Trophoblast cell (in vitro differentiated cells and primary cell): ENCODE data around the gene RGR.
A peak's percentile ranks its signal among the peaks of the same experiment; 100 is the strongest.

Experiments used
- DNase-seq, 2 donors: peaks; one replicate each; pipeline ENCODE4 v3.0.0-alpha.2; 2016
- H2AFZ ChIP-seq: 2 replicates; pipeline ENCODE4 v1.6.1; 2013; ENCODE audit warnings: low read length, moderate library complexity, mild to moderate bottlenecking; ENCODE audit not compliant: insufficient read depth, poor library complexity
- H2AK5ac ChIP-seq: 2 replicates; pipeline ENCODE4 v1.6.1; 2013; ENCODE audit warnings: mild to moderate bottlenecking, low read length
- H2BK120ac ChIP-seq: 2 replicates; pipeline ENCODE4 v1.6.1; 2013; ENCODE audit warnings: low read length, mild to moderate bottlenecking, moderate library complexity; ENCODE audit not compliant: insufficient read depth, poor library complexity
- H2BK12ac ChIP-seq: 2 replicates; pipeline ENCODE4 v1.6.1; 2013; ENCODE audit warnings: mild to moderate bottlenecking, low read length, moderate library complexity
- H2BK5ac ChIP-seq: 2 replicates; pipeline ENCODE4 v1.6.1; 2013; ENCODE audit warnings: low read length, low read depth, moderate library complexity, mild to moderate bottlenecking; ENCODE audit not compliant: poor library complexity
- H3K14ac ChIP-seq: 2 replicates; pipeline ENCODE4 v1.6.1; 2013; ENCODE audit warnings: mild to moderate bottlenecking, low read length
- H3K18ac ChIP-seq: 2 replicates; pipeline ENCODE4 v1.6.1; 2013; ENCODE audit warnings: mild to moderate bottlenecking, low read length
- H3K23ac ChIP-seq: 2 replicates; pipeline ENCODE4 v1.6.1; 2013; ENCODE audit warnings: low read length
- H3K27ac ChIP-seq: 2 replicates; pipeline ENCODE4 v1.5.1; 2013; ENCODE audit warnings: low read depth, mild to moderate bottlenecking, inconsistent platforms, low read length, moderate library complexity
- H3K27me3 ChIP-seq: 2 replicates; pipeline ENCODE4 v1.6.1; 2013; ENCODE audit warnings: inconsistent platforms, mild to moderate bottlenecking, low read length, moderate library complexity; ENCODE audit not compliant: insufficient read depth
- H3K36me3 ChIP-seq, 2 experiments: 1 replicate in 1 of 2; 2 replicates in 1 of 2; pipeline ENCODE4 v1.6.1; 2013; ENCODE audit warnings: low read length in 2 of 2, mild to moderate bottlenecking in 2 of 2, moderate library complexity in 1 of 2; ENCODE audit not compliant: insufficient read depth in 2 of 2, control insufficient read depth in 1 of 2
- H3K4ac ChIP-seq: 2 replicates; pipeline ENCODE4 v1.6.1; 2013; ENCODE audit warnings: low read depth, mild to moderate bottlenecking, low read length, moderate library complexity
- H3K4me1 ChIP-seq, 2 experiments: 1 replicate in 1 of 2; 2 replicates in 1 of 2; pipeline ENCODE4 v1.6.1; 2013; ENCODE audit warnings: low read length in 2 of 2, mild to moderate bottlenecking in 2 of 2, moderate library complexity in 1 of 2; ENCODE audit not compliant: insufficient read depth in 2 of 2, control insufficient read depth in 1 of 2
- H3K4me2 ChIP-seq: 2 replicates; pipeline ENCODE4 v1.6.1; 2013; ENCODE audit warnings: inconsistent platforms, mild to moderate bottlenecking, low read length, moderate library complexity
- H3K4me3 ChIP-seq: 2 replicates; pipeline ENCODE4 v1.5.1; 2013; ENCODE audit warnings: mild to moderate bottlenecking, low read depth, low read length, inconsistent platforms
- H3K79me1 ChIP-seq: one replicate; pipeline ENCODE4 v1.6.1; 2013; ENCODE audit warnings: low read length
- H3K79me2 ChIP-seq: 2 replicates; pipeline ENCODE4 v1.6.1; 2013; ENCODE audit warnings: low read length, mild to moderate bottlenecking; ENCODE audit not compliant: control insufficient read depth, insufficient read depth, poor library complexity
- H3K9ac ChIP-seq: 2 replicates; pipeline ENCODE4 v1.6.1; 2013; ENCODE audit warnings: mild to moderate bottlenecking, low read length
- H3K9me3 ChIP-seq: 2 replicates; pipeline ENCODE4 v1.6.1; 2013; ENCODE audit warnings: low read depth, mild to moderate bottlenecking, control low read depth, inconsistent platforms, low read length; ENCODE audit not compliant: insufficient read depth
- H4K12ac ChIP-seq: 2 replicates; pipeline ENCODE4 v1.6.1; 2013; ENCODE audit warnings: low read depth, mild to moderate bottlenecking, low read length, moderate library complexity
- H4K8ac ChIP-seq: 2 replicates; pipeline ENCODE4 v1.6.1; 2013; ENCODE audit warnings: low read depth, mild to moderate bottlenecking, low read length, moderate library complexity
- H4K91ac ChIP-seq: one replicate; pipeline ENCODE4 v1.6.1; 2013; ENCODE audit warnings: low read depth, mild to moderate bottlenecking, low read length, moderate library complexity
- WGBS: extraction: QIAGEN DNeasy Blood & Tissue Kit; methylation state at CpG from one replicate; pipeline ENCODE4 v1.1.7; 2013; ENCODE audit warnings: missing lambda C conversion rate; ENCODE audit not compliant: insufficient read length, insufficient coverage; ENCODE audit errors: extremely low coverage; 5-methylcytosine and 5-hydroxymethylcytosine counted together

Gene RGR

DNA sequence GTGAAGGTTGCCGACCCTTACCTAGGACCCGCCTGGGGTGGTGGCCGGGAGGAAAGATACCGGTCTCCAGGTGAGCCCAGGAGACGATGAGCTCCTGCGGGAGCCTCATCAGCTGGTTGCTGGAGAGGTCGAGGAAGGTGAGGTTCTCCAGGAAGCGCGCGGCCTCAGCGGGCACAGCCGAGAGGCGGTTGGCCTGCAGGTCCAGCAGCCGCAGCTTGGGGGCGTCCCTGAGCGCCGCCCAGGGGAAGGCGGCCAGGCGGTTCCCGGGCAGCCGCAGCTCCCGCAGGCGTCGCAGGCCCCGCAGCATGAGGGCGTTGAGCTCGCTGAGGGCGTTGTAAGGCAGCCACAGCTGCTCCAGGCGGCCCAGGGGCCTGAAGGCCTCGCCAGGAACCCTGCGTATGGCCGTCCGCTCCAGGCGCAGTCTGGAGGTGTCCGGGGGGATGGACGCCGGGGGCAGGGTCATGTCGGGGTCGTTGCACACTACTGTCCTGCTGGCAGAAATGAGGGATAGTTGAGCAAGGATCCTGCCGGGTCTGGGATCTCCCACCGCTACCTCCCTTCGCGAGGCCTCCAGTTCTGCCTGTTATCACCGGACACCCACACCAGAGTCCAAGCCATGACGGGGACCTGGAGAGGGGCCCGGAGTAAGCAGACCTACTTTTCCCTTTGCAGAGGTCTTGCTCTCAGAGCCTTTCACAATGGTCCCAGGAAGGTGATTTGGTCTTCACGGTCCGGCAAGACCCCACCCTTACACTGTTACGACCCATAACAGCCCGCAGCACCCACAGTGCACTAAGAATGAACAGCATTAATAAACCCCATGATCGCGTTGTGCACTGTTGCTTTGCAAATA is 7.4 kb upstream of the RGR start:
- Histone ChIP-seq H2BK120ac (no peak overlapping the region), H3K9me3 (peaks cover 1% of the 10 kb centered on the region), H3K9ac (no peak overlapping the region), H3K79me1 (no peaks in the 10 kb centered on the region), H4K12ac (peak overlapping the region; percentile 7), H3K79me2 (no peaks in the 10 kb centered on the region), H3K23ac (no peak overlapping the region), H2BK12ac (no peak overlapping the region), H3K18ac (no peak overlapping the region), H3K14ac (no peak overlapping the region), H2AK5ac (no peak overlapping the region), H3K4ac (no peak overlapping the region), H3K27ac (no peak overlapping the region), H4K8ac (no peak overlapping the region), H3K4me3 (peak overlapping the region; percentile 16), H3K4me1 (no peaks in the 10 kb centered on the region), H3K27me3 (no peaks in the 10 kb centered on the region), H3K36me3 (no peaks in the 10 kb centered on the region), H2BK5ac (no peak overlapping the region), H3K4me2 (no peak overlapping the region), H4K91ac (no peak overlapping the region), H2AFZ (no peak overlapping the region)
- peak in 1 of 2 donors; percentile 47 for DNase-seq
- WGBS: no CpG with 5 or more reads among the region's 52 CpGs

DNA sequence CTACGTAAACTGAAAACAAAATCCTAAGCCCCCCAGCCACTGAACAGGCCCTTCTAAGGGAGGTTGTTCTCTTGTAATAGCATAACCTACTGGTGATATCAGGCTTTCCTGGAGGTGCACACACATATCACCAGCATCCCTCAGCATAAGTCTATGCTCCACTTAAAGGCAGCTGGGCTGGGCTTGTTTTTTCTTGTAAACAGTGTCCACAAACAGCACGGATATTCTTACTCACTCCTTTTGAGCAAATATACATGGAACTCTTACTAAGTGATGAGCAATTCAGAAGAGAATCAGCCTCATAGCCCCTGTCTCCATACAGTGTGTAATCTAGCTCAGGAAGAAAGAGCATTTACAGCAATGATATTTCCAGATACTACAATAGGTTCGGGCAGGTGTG is 5.9 kb upstream of the RGR start:
- Histone ChIP-seq H3K79me1 (no peaks in the 10 kb centered on the region), H2BK12ac (no peak overlapping the region), H3K27me3 (no peaks in the 10 kb centered on the region), H2AFZ (no peak overlapping the region), H4K8ac (no peak overlapping the region), H2BK120ac (no peak overlapping the region), H3K4me3 (no peak overlapping the region), H3K4me2 (no peak overlapping the region), H3K36me3 (no peaks in the 10 kb centered on the region), H2BK5ac (no peak overlapping the region), H4K91ac (no peak overlapping the region), H4K12ac (no peak overlapping the region), H3K9ac (no peak overlapping the region), H3K4me1 (no peaks in the 10 kb centered on the region), H3K18ac (no peak overlapping the region), H3K9me3 (peaks cover 1% of the 10 kb centered on the region), H3K4ac (no peak overlapping the region), H3K14ac (no peak overlapping the region), H3K23ac (no peak overlapping the region), H3K27ac (no peak overlapping the region), H3K79me2 (no peaks in the 10 kb centered on the region), H2AK5ac (no peak overlapping the region)
- no peak for DNase-seq
- no CpG with 5 or more reads among the region's 3 CpGs for WGBS

DNA sequence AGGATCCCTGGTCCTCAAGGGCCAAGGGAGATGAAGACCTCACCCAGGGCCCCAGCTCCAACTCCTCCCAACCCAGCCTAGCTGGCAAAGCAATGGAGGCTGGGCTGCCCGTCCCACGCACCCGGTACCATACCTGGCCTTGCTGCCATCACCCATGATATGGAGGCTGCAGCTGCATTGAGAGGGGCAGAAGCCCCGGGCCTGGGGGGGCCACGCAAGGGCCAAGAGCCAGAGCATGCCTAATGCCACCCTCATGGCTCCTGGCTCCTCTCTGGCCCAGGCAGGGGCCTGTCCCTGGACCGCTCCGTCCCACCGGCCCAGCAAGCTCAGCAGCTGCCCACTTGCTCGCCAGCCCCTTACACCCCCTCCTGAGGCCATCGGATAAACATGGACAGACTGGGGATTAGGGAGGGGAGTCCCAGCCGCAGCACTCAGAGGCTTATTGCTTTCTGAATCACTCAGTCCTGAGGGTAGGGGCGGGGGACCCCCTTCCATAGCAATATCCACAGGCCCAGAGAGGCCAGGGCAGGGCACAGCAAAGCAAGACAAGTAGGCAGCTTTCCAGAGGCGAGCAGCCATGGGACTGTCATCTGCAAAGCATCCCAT is 3.6 kb upstream of the RGR start, which contains the start of gene LRIT1:
Gene LRIT1 (minus strand): TSS at position 362 of the 606 bp plus-strand sequence. CDS start 107 bp downstream, at position 255.
- H3K36me3 ChIP-seq: no peaks in the 10 kb centered on the region
- no peak within 1 kb of the TSS for H2AFZ ChIP-seq
- WGBS: no CpG with 5 or more reads among the region's 13 CpGs

DNA sequence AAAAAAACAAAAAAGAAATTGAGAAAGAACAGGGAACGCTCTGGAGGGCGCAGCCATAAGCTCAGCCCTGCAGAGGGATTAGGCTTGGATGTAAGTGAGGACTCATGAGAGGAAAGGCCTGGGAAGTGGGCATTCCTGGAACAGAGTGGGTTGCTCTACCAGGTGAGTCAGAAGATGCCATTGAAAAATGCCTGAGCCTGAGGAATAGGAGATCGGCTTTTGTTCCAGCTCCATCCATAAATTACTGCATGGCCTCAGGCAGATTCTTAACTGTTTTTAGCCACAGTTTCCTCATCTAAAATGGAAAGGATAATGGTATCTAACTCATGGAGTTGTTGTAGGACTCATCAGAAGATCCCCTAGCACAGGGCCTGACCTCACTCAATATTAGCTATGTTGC is 1.1 kb upstream of the RGR start:
- WGBS: no CpG with 5 or more reads among the region's 3 CpGs
- Histone ChIP-seq H3K79me2 (no peaks in the 10 kb centered on the region), H2AFZ (no peak overlapping the region), H3K4me1 (no peaks in the 10 kb centered on the region), H4K12ac (no peak overlapping the region), H3K36me3 (no peaks in the 10 kb centered on the region), H2BK5ac (no peak overlapping the region), H3K27ac (no peak overlapping the region), H4K8ac (no peak overlapping the region), H3K9ac (no peak overlapping the region), H3K14ac (no peak overlapping the region), H3K9me3 (no peaks in the 10 kb centered on the region), H3K4ac (no peak overlapping the region), H2BK12ac (no peak overlapping the region), H3K79me1 (no peaks in the 10 kb centered on the region), H3K27me3 (no peaks in the 10 kb centered on the region), H3K4me2 (no peak overlapping the region), H3K4me3 (no peak overlapping the region), H4K91ac (no peak overlapping the region), H2AK5ac (no peak overlapping the region), H3K23ac (no peak overlapping the region), H3K18ac (no peak overlapping the region), H2BK120ac (no peak overlapping the region)
- peak; percentile 82 to 95 for DNase-seq

More for the DNA sequence above, 3.6 kb upstream of the RGR start, which contains the start of gene LRIT1:
- DNase-seq: no peak
- H4K91ac ChIP-seq: no peak within 1 kb of the TSS
- no peak within 1 kb of the TSS for H4K8ac ChIP-seq
- no peak within 1 kb of the TSS for H3K27ac ChIP-seq
- no peaks in the 10 kb centered on the region for H3K27me3 ChIP-seq
- H3K14ac ChIP-seq: no peak within 1 kb of the TSS
- H4K12ac ChIP-seq: no peak within 1 kb of the TSS
- H2AK5ac ChIP-seq: no peak within 1 kb of the TSS
- no peak within 1 kb of the TSS for H2BK5ac ChIP-seq
- H3K4ac ChIP-seq: no peak within 1 kb of the TSS
- no peak within 1 kb of the TSS for H3K18ac ChIP-seq
- no peak within 1 kb of the TSS for H2BK12ac ChIP-seq
- no peak within 1 kb of the TSS for H3K4me2 ChIP-seq
- H3K79me1 ChIP-seq: no peaks in the 10 kb centered on the region
- no peak within 1 kb of the TSS for H3K23ac ChIP-seq
- H3K9me3 ChIP-seq: peaks cover 1% of the 10 kb centered on the region
- no peak within 1 kb of the TSS for H3K4me3 ChIP-seq
- H2BK120ac ChIP-seq: no peak within 1 kb of the TSS
- no peak within 1 kb of the TSS for H3K9ac ChIP-seq
- H3K4me1 ChIP-seq: no peaks in the 10 kb centered on the region
- no peaks in the 10 kb centered on the region for H3K79me2 ChIP-seq
